Measurements from ENCODE around the gene LUZP1.

LUZP1 gene

GRCh38 chr1:23080885-23081284 is 87.8 kb downstream of the LUZP1 start:
- no peak for DNase-seq

- DNase-seq: no peak
Observed at GRCh38 chr1:23079025-23079424, 89.6 kb downstream of the LUZP1 start.

GRCh38 chr1:23074012-23074411 is 94.6 kb downstream of the LUZP1 start:
- no peak for DNase-seq

- no peak for DNase-seq
Observed at GRCh38 chr1:23069675-23070074, 99.0 kb downstream of the LUZP1 start.

GRCh38 chr1:23069149-23069548 is 99.5 kb downstream of the LUZP1 start:
- no peak for DNase-seq

GRCh38 chr1:23066075-23066474 is 102.6 kb downstream of the LUZP1 start:
- no peak for DNase-seq

- DNase-seq: no peak
Observed at GRCh38 chr1:23065385-23065784, 103.3 kb downstream of the LUZP1 start.

GRCh38 chr1:23062271-23062670 is 106.4 kb downstream of the LUZP1 start:
- DNase-seq: no peak

- no peak for DNase-seq
Observed at GRCh38 chr1:23057301-23057700, 111.4 kb downstream of the LUZP1 start.

- DNase-seq: no peak
Observed at GRCh38 chr1:23051290-23051909, 117.3 kb downstream of the LUZP1 start.

GRCh38 chr1:23050201-23050600 is 118.5 kb downstream of the LUZP1 start:
- no peak for DNase-seq

GRCh38 chr1:23044035-23044434 is 124.6 kb downstream of the LUZP1 start:
- no peak for DNase-seq

- no peak for DNase-seq
Observed at GRCh38 chr1:23040509-23040908, 128.1 kb downstream of the LUZP1 start.

GRCh38 chr1:23039308-23039826 is 129.3 kb downstream of the LUZP1 start:
- no peak for DNase-seq

- DNase-seq: no peak
Observed at GRCh38 chr1:23037081-23037740, 131.4 kb downstream of the LUZP1 start.

GRCh38 chr1:23035823-23036452 is 132.7 kb downstream of the LUZP1 start:
- DNase-seq: no peak
